Measurements from ENCODE around the gene MISP. TPM values are rescaled to one million over a fixed set of nuclear protein-coding genes. Genes with fewer than 3 reads are reported as not detected.

Gene MISP
- total and polyA plus RNA-seq, 2 of the 13 experiments (the other 11 are each of a cell fraction or from before 2014, with no cell fraction given) = 0.67 to 1.3 TPM

GRCh38 chr19:726993-727956, 23.6 kb upstream of the MISP start (continued):
- TF ChIP-seq BCL3 (CRISPR knock-in tag; IDR thresholded peaks at IDR 0.05) (no peak), ZBTB10 (CRISPR knock-in tag; IDR thresholded peaks at IDR 0.05; ENCODE audit: borderline replicate concordance) (no peak), ZNF180 (CRISPR knock-in tag; IDR thresholded peaks at IDR 0.05; ENCODE audit: borderline replicate concordance, low read depth) (no peak), HNF4G (IDR thresholded peaks at IDR 0.05; ENCODE audit: borderline replicate concordance, low read depth, low read length) (0 out of 2 replicates have a peak, but pooled peaks have one; percentile 8), HNF4G (CRISPR knock-in tag; IDR thresholded peaks at IDR 0.05; ENCODE audit: borderline replicate concordance, low read depth) (no peak), DNMT3B (CRISPR knock-in tag; conservative IDR thresholded peaks at IDR 0.05) (no peak), TBX3 (IDR thresholded peaks at IDR 0.05; ENCODE audit: borderline replicate concordance) (0 out of 2 replicates have a peak, but pooled peaks have one; percentile 16), NPAS2 (CRISPR knock-in tag; IDR thresholded peaks at IDR 0.05; ENCODE audit: borderline replicate concordance) (no peak), NR2C2 (CRISPR knock-in tag; IDR thresholded peaks at IDR 0.05; ENCODE audit: borderline replicate concordance) (peak; percentile 84), ZNF556 (CRISPR knock-in tag; IDR thresholded peaks at IDR 0.05; ENCODE audit: borderline replicate concordance) (no peak), ZNF431 (CRISPR knock-in tag; IDR thresholded peaks at IDR 0.05; ENCODE audit: borderline replicate concordance, low read depth) (no peak), JUND (CRISPR knock-in tag; IDR thresholded peaks at IDR 0.05) (no peak), CBX1 (IDR thresholded peaks at IDR 0.05; ENCODE audit: low read depth) (no peak), PRMT3 (CRISPR knock-in tag; IDR thresholded peaks at IDR 0.05; ENCODE audit: borderline replicate concordance, low read depth) (no peak), POLR2AphosphoS5 (IDR thresholded peaks at IDR 0.05; ENCODE audit: low read depth, low read length) (no peak), ZNF33B (CRISPR knock-in tag; IDR thresholded peaks at IDR 0.05) (no peak), DDIT3 (CRISPR knock-in tag; IDR thresholded peaks at IDR 0.05) (no peak), KLF9 (CRISPR knock-in tag; IDR thresholded peaks at IDR 0.05; ENCODE audit: low read depth) (no peak), CBFB (CRISPR knock-in tag; IDR thresholded peaks at IDR 0.05) (no peak), KAT2B (IDR thresholded peaks at IDR 0.05; ENCODE audit: borderline replicate concordance, low read depth, low read length) (no peak), ZNF879 (CRISPR knock-in tag; IDR thresholded peaks at IDR 0.05) (no peak), AGO1 (IDR thresholded peaks at IDR 0.05; ENCODE audit: low read depth, low read length, poor library complexity, severe bottlenecking) (no peak), ARID2 (CRISPR knock-in tag; IDR thresholded peaks at IDR 0.05; ENCODE audit: borderline replicate concordance) (no peak), ZNF20 (CRISPR knock-in tag; IDR thresholded peaks at IDR 0.05) (no peak)

Data from HepG2 (cell line).